Epithelial cell of prostate (primary cell): Measurements from ENCODE around the gene ERCC2.

Experiments used
- DNase-seq: peaks from one replicate; pipeline ENCODE4 v3.0.0-alpha.2; 2011; ENCODE audit warnings: low read depth, low spot score
- H3K27ac ChIP-seq: fragments of 450-650 bp; 2 replicates; pipeline ENCODE4 v1.5.1; 2017; ENCODE audit warnings: mild to moderate bottlenecking

ERCC2 gene

DNA sequence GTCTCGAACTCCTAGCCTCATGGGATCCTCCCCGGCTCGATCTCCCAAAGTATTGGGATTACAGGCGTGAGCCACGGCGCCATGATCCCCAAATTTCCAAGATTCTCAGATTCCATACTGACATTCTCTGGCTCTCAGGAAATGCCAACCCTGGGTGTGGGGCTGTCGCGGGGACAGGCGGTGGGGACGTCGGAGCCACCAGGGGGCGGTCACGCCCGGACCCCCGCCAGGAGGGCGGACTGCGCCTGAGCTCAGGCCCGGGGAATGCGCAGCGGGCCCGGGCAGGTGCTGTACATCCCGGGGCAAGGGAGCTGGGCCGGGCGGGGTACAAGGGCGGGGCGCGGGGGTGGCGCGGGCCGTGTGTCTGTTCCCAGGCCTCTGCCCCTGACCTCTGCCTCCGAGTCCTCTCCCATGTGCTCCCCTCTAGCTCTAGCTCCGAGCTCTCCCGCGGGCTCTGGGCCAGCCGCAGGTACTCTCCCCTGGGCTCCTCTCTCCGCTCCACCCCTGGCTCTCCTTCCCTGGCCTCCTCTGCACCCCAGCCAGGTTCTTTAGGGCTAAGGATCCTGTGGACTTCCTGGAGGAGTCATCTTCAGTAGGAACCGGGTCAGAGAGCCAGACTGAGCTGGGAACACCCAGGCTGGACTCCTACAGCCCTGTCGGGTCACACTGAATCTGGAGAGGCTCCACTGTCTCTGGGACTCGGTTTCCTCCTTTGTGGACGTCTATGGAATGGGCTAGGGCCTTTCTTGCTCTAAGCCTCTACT is 32.1 kb upstream of the ERCC2 start:
- H3K27ac ChIP-seq = peak overlapping the region; percentile 100

GRCh38 chr19:45401815-45402214 is 31.4 kb upstream of the ERCC2 start:
- DNase-seq = no peak
- peak overlapping the region; percentile 100 for H3K27ac ChIP-seq

More for the DNA sequence above, 32.1 kb upstream of the ERCC2 start:
- DNase-seq = peak; percentile 16

DNA sequence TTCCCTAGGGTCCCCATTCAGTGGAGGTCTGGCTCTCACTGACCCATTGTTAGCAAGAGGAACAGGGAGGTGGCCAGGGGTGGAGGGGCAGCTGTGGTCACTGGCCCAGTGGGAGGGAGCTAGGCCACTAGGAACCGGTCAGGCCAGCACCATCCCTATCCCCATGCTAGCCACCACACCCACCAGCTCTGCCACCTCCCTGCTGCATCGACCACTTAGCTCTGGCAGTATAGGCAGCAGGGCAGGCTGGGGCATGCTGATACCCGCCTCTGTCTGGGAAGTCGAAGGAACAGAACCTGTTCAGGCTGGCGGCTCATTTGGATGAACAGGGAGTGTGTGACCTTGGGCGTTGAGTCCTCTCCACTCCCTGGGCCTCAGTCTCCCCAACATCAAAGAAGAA is 29.8 kb upstream of the ERCC2 start:
- peak overlapping the region; percentile 100 for H3K27ac ChIP-seq
- DNase-seq = peak; percentile 78

DNA sequence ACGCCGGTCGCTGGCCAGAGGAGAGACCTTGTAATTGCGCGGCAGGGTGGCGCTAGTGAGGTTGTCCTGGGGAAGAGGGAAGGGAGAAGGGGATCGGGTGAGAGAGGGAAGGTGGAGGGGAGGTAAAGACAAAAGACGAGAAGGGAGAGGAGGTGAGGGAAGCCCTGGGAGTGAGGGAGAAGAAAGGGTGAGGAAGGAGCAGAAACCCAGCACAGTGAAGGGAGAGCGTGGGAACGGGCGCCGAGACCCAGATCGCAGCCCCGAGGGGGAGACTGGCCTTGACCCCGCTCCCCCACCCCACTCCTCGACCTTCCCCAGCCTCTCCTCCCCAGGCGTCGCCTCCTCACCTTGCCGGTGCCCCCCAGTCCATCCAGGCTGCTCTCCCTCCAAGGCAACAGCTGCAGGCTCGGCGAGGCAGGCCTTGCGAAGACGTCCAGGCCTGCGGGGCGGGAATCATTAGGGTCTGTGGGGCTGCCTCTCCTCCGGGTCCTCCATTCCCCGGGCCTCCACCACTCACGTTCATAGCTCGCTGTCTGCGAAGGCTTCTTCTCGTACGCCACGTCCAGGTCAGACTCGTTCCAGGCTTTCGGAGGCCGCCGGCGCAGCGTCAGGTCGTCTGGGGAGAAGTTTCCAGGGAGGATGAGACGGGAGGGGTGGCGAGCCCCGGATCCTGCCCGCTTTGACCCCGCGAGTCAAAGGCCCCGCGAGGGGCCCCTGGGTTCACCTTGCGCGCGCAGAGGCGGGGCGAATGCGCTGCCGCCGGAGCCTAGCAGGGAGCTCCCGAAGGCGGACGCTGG is 25.6 kb upstream of the ERCC2 start:
- DNase-seq = no peak
- H3K27ac ChIP-seq = no peak overlapping the region

DNA sequence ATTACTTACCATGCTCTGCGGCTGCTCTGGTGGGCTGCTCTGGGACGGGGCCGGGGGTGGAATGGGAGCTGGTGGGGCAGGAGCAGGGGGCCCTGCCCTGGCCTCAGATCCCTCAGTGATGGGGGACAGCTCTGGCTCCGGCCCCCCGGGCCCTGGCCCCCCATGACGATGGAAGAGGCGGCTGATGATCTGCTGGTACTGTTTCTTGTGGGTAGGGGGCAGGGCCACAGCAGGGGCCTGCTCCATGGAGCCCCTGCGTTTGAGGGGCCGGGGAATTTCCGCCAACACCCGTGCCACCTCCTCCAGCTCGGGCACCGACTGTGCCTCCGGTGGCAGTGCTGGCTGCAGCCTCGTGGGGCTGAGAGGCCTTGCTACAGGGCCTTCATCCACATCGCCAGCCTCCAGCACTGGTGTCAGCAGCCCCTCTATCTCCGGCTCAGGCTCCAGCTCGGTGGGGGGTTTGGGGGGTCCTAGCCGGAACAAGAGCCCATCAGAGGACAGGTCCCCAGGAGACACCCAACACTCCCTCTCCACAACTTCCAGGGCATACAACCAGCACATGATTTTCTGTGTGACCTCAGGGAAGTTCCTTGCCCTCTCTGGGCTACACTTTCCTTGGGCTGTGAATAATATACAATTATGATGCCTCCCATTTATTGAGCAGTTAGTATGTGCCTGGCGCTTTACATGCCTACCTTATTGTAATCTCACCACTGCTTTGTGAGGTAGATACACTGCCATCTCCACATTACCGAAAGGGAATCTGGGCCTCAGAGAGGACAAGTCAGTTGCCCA is 21.7 kb upstream of the ERCC2 start:
- H3K27ac ChIP-seq = no peak overlapping the region
- no peak for DNase-seq

DNA sequence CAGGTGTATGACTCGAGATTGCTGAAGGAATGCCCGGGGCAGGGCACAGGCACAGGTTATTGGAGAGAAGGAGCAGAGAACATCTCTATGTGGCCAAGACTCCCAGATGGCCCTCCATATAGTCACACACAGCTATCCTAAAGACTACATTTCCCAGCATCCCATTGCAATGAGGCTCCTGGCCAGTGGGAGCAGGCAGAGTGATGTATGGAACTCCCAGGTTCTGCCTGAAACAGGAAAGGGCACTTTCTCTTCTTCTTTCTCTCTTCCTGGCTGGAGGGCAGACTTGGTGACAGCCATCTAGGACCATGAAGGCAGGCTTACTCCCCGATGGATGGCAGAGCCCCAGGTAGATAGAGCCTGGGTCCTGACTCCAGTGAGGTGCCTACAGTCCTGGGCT is 21.0 kb upstream of the ERCC2 start:
- DNase-seq = no peak
- no peak overlapping the region for H3K27ac ChIP-seq

DNA sequence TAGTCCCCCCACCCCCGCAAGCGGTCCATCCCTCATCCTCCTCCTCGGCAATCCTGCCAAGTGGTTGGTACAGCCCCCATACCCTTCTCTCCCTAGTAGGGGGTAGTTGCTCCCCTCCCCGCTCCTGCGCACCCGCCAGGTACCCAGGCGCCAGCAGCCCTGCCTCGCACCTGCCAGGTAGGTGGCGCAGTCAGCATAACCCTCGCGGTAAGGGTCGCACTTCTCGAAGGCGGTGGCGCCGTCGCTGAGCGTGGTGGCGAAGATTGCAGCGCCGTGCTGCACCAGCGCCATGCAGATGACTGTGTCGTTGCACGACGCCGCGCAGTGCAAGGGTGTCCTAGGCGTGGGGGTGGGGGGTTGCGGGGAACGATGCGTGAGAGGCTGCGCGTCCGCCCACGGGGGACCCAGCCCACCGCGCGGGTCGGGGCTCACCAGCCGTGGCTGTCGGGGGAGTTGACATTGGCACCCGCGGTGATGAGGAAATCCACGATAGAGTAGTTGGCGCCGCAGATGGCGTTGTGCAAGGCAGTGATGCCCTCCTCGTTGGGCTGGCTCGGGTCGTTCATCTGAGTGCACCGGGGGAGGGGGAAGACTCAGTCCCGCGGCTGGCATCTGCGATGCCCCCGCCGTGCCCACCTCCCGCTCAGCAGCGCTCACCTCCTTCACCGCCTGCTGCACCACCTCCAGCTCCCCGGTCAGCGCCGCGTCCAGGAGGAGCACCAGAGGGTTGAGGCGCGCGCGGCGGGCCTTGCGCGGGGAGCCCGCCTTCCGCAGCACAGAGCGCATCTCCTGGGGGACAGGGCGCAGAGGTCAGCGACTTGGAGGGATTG is 15.2 kb upstream of the ERCC2 start:
- H3K27ac ChIP-seq = no peak overlapping the region
- DNase-seq = no peak

DNA sequence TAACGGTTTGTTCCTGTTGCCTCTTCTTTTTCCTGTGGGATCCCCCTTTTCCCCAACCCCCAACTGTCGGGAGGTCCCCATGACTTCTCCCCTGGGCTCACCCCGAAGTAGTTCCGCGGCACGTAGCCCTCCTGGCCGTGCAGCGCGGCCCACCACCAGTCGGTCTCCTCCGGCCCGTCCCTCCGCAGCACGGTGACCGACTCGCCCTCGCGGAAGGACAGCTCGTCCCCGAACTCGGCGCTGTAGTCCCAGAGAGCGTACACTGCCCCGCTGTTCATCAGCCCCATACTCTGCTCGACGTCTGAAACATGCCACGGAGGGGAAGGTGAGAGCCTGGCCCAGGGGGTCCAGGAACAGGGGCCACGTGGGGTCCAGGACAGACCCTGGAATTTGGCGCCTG is 12.1 kb upstream of the ERCC2 start:
- no peak for DNase-seq
- no peak overlapping the region for H3K27ac ChIP-seq

GRCh38 chr19:45380107-45380506 is 9.7 kb upstream of the ERCC2 start:
- peak overlapping the region; percentile 90 for H3K27ac ChIP-seq
- DNase-seq = no peak

DNA sequence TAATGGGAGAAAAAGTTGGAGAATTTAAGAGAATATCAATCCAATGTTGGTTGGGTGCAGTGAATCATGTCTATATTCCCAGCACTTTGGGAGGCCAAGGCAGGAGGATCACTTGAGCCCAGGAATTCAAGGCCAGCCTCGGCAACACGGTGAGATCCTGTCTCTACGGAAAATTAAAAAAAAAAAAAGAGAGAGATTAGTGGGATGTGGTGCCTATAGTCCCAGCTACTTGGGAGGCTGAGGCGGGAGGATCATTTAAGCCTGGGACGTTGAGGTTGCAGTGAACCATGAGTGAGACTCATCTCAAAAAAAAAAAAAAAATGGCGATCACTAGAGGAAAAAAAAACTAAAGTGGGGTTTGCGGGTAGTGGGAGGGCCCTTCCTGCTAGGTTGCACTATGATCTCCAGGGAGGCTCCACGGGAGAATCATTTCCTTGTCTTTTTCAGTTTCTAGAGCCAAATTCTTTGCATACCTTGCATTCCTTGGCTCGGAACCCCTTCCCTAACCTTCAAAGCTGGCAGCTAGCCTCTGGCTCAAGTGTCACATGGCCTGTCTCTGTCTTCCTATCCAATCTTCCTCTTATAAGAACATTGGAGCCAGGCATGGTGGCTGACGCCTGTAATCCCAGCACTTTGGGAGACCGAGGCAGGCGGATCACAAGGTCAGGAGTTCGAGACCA is 5.8 kb upstream of the ERCC2 start:
- H3K27ac ChIP-seq = peak overlapping the region; percentile 90
- peak; percentile 12 for DNase-seq

- no peak for DNase-seq
- H3K27ac ChIP-seq = no peak overlapping the region
Observed at GRCh38 chr19:45368737-45369340, 1.5 kb downstream of the ERCC2 start.

GRCh38 chr19:45368127-45368526 is 2.2 kb downstream of the ERCC2 start:
- H3K27ac ChIP-seq = no peak overlapping the region
- DNase-seq = no peak

DNA sequence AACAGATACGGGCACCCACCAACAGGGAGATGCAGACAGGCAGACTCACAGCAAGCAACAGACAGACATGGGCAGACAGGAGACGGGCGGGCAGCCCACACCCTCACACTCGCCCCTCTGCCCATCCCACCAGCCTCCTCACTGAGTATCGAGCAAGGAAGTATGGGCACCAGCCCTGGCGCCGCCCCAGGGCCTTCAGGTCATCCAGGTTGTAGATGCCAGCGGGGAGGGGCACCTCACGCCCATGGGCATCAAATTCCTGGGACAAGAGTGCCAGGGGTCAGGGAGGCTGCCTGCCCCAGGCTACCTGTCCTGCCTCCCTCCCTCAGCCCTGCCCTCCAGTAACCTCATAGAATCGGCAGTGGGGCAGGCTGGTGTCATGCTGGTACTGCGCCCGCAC is 5.7 kb downstream of the ERCC2 start:
- H3K27ac ChIP-seq = no peak overlapping the region
- DNase-seq = no peak

GRCh38 chr19:45363861-45364459 is 6.4 kb downstream of the ERCC2 start:
- DNase-seq = no peak
- H3K27ac ChIP-seq = no peak overlapping the region

DNA sequence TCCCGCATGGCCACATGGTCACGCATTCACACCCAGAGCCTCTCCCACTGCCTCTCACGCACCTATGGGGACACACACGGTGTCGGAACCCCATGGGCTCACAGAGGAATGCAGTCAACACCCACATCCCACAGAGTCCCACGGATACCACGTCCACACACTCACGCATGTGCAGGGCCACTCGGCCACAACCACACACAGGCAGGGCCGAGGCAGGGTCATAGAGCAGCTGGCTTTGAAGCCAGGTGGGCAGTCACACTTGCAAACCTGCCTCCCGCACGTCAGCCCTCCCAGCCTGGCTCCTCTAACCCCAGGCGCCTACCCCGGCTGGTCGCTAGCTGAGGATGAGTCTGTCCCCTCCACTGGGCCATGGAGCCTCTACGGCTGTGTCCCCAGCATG is 8.1 kb downstream of the ERCC2 start:
- DNase-seq = no peak
- no peak overlapping the region for H3K27ac ChIP-seq

DNA sequence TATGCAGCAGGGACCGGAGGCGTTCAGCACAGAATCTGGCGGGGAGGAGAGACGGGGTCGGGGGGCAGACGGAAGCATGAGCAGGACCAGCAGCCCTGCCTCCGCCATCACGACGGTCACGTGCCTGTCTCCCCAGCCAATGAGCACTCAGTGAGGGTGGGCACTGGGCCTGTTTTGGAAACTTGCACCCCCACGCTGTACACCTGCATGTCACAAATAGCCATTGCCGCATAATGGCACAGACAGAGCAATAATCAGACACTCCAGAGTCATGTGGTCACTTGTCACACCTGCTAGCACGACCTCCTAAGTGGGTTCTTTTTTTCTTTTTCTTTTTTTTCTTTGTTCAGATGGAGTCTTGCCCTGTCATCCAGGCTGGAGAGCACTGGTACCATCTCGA is 8.8 kb downstream of the ERCC2 start:
- no peak overlapping the region for H3K27ac ChIP-seq
- no peak for DNase-seq

- no peak overlapping the region for H3K27ac ChIP-seq
- DNase-seq = no peak
Observed at GRCh38 chr19:45358213-45358792, 12.1 kb downstream of the ERCC2 start.

DNA sequence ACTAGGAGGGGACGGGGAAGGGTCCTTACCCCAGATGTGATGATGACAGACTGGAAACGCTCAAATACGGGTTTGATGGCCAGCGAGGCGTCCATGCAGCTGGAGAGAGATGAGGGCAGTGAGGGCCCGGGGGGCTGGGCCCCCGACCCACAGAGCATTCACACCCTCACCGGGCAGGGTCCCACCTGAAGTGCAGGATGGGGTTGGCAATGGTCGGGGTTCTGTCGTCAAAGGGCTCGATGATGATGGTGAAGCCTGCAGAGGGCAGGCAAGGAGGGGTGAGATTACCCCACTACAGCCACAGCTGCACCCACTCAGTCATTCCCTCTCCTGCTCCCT is 13.0 kb downstream of the ERCC2 start:
- DNase-seq = no peak
- no peak overlapping the region for H3K27ac ChIP-seq
